ENCODE data around the gene ADIPOR2. TPM values are rescaled to one million over a fixed set of nuclear protein-coding genes. Genes with fewer than 3 reads are reported as not detected.

The ADIPOR2 gene
- total RNA-seq, 1 donor from 2014 or later: 54.0 TPM

- intact Hi-C loops (cut with DNase I): no loop called here
- TF ChIP-seq POLR2A (IDR thresholded peaks at IDR 0.05) (no peak), CTCF (IDR thresholded peaks at IDR 0.05) (no peak), POLR2AphosphoS5 (IDR thresholded peaks at IDR 0.05; ENCODE audit: insufficient read depth in 1 of 2, low read depth in 1 of 2) (no peak)
- Histone ChIP-seq H3K4me1 (no peaks in the 10 kb centered on the region), H3K27ac (no peak overlapping the region), H3K27me3 (no peaks in the 10 kb centered on the region), H3K9me3 (no peaks in the 10 kb centered on the region), H3K4me3 (no peak overlapping the region), H3K36me3 (no peaks in the 10 kb centered on the region)
- no peak for DNase-seq (ENCODE audit: extremely low spot score in 2 of 2)
Observed at GRCh38 chr12:1650978-1651361, 39.9 kb upstream of the ADIPOR2 start.

GRCh38 chr12:1651946-1652345 lies 38.9 kb upstream of the ADIPOR2 start:
- no peak for DNase-seq (ENCODE audit: extremely low spot score in 2 of 2)
- H3K4me3 ChIP-seq: no peak overlapping the region
- H3K27ac ChIP-seq: no peak overlapping the region
- TF ChIP-seq POLR2AphosphoS5 (IDR thresholded peaks at IDR 0.05; ENCODE audit: insufficient read depth in 1 of 2, low read depth in 1 of 2): no peak
- no peak for TF ChIP-seq POLR2A (IDR thresholded peaks at IDR 0.05)
- no peak for TF ChIP-seq CTCF (IDR thresholded peaks at IDR 0.05)
- peaks cover 2% of the 10 kb centered on the region for H3K4me1 ChIP-seq
- H3K27me3 ChIP-seq: no peaks in the 10 kb centered on the region
- H3K36me3 ChIP-seq: no peaks in the 10 kb centered on the region
- no peaks in the 10 kb centered on the region for H3K9me3 ChIP-seq
- intact Hi-C loops (cut with DNase I): no loop called here

- DNase-seq (ENCODE audit: extremely low spot score in 2 of 2): no peak
- TF ChIP-seq POLR2A (IDR thresholded peaks at IDR 0.05): no peak
- TF ChIP-seq POLR2AphosphoS5 (IDR thresholded peaks at IDR 0.05; ENCODE audit: insufficient read depth in 1 of 2, low read depth in 1 of 2): no peak
- TF ChIP-seq CTCF (IDR thresholded peaks at IDR 0.05): no peak
- Histone ChIP-seq H3K27ac (no peak overlapping the region), H3K4me1 (peaks cover 21% of the 10 kb centered on the region), H3K4me3 (no peak overlapping the region), H3K9me3 (no peaks in the 10 kb centered on the region), H3K27me3 (no peaks in the 10 kb centered on the region), H3K36me3 (no peaks in the 10 kb centered on the region)
- intact Hi-C loops (cut with DNase I): no loop called here
Observed at GRCh38 chr12:1655225-1655788, 35.6 kb upstream of the ADIPOR2 start.

- H3K27me3 ChIP-seq: no peaks in the 10 kb centered on the region
- intact Hi-C loops (cut with DNase I): no loop called here
- H3K27ac ChIP-seq: peak overlapping the region; percentile 53
- no peak for TF ChIP-seq POLR2A (IDR thresholded peaks at IDR 0.05)
- no peak for TF ChIP-seq CTCF (IDR thresholded peaks at IDR 0.05)
- no peak for TF ChIP-seq POLR2AphosphoS5 (IDR thresholded peaks at IDR 0.05; ENCODE audit: insufficient read depth in 1 of 2, low read depth in 1 of 2)
- no peak for DNase-seq (ENCODE audit: extremely low spot score in 2 of 2)
- H3K4me1 ChIP-seq: peaks cover 28% of the 10 kb centered on the region
- no peaks in the 10 kb centered on the region for H3K36me3 ChIP-seq
- no peaks in the 10 kb centered on the region for H3K9me3 ChIP-seq
- H3K4me3 ChIP-seq: no peak overlapping the region
Observed at GRCh38 chr12:1656902-1657301, 34.0 kb upstream of the ADIPOR2 start.

GRCh38 chr12:1657688-1658087 lies 33.2 kb upstream of the ADIPOR2 start:
- H3K4me1 ChIP-seq: peaks cover 28% of the 10 kb centered on the region
- H3K36me3 ChIP-seq: no peaks in the 10 kb centered on the region
- H3K27ac ChIP-seq: peak overlapping the region; percentile 53
- TF ChIP-seq CTCF (IDR thresholded peaks at IDR 0.05) (no peak), POLR2A (IDR thresholded peaks at IDR 0.05) (no peak), POLR2AphosphoS5 (IDR thresholded peaks at IDR 0.05; ENCODE audit: insufficient read depth in 1 of 2, low read depth in 1 of 2) (no peak)
- DNase-seq (ENCODE audit: extremely low spot score in 2 of 2): no peak
- H3K9me3 ChIP-seq: no peaks in the 10 kb centered on the region
- intact Hi-C loops (cut with DNase I): no loop called here
- no peak overlapping the region for H3K4me3 ChIP-seq
- H3K27me3 ChIP-seq: no peaks in the 10 kb centered on the region
